NCI-H1105 treated with DMSO at 0.1 percent for 48 hours (cell line): Measurements from ENCODE around the gene GPR132.
"Not testable (repeated sequence)": the region's sequence is repeated elsewhere in the genome, so short reads cannot be mapped to it uniquely, and the experiment has no call there.

Experiments used
- DNase-seq: peaks from one replicate; lab custom pipeline; 2025; lab: John Stamatoyannopoulos, UW

The GPR132 gene

DNA sequence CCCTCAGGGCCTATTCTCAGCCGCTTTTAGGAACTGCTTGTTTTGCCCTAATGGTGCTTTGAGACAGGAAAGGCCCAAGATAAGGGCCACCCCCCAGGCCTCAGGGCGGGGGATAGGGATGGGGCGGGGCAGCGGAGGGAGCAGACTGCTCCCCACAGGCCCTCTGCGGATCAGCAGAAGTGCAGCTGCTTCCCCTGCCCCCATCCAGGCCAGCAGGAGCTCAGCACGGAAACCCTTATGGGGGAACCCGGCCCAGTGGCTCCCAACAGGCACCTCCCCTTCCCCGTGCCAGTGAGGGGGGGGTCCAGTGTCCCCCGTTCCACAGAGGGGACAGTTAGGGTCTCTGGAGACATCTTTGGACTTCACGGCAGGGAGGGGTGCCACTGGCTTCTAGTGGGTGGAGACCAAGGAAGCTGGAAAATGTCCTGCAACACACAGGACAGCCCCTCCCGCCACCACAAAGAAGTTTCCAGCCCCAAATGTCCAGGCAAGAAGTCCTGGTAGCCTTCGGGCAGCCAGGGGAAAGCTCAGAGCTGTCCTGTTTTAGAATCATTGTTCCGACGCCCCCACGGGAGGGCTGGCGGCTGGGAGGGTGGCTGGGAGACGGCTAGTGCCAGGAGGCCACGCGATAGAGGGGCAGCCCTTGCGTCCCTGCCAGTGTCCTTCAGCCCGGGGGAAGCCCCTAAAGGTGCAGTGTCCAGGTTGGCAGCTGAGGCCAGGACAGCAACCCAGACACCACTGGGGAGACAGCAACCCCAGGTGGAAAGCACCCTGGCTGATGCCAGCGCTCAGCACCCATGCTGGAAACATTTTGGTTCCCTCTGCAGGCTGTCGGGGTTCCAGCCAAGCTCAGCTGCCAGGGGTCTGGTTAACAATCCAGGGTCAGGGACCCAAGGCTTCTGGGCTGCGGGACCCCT, 10.4 kb upstream of the GPR132 start:
- DNase-seq = peak; percentile 47

DNA sequence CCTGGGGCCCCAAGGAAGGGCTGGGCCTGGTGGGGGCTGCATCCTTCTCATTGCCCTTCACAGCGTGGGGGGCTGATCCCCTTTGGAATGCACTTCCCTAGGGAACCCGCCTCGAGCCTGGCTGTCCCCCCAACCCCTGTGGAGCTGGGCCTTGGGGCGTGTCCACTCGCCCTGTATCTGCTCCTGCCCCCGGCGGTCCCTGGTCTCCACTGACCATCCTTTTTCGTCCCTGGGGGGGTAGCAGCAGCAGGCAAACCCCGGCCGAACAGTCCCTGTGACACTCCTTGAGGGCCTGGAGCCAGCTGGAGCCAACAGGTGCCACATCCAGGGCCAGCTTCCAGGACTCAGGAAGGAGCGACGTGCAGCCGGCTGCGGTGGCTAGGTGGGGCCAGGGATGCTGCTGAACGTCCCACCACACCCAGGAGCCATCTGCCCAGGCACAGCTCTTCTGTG, 9.4 kb upstream of the GPR132 start:
- peak; percentile 85 for DNase-seq

DNA sequence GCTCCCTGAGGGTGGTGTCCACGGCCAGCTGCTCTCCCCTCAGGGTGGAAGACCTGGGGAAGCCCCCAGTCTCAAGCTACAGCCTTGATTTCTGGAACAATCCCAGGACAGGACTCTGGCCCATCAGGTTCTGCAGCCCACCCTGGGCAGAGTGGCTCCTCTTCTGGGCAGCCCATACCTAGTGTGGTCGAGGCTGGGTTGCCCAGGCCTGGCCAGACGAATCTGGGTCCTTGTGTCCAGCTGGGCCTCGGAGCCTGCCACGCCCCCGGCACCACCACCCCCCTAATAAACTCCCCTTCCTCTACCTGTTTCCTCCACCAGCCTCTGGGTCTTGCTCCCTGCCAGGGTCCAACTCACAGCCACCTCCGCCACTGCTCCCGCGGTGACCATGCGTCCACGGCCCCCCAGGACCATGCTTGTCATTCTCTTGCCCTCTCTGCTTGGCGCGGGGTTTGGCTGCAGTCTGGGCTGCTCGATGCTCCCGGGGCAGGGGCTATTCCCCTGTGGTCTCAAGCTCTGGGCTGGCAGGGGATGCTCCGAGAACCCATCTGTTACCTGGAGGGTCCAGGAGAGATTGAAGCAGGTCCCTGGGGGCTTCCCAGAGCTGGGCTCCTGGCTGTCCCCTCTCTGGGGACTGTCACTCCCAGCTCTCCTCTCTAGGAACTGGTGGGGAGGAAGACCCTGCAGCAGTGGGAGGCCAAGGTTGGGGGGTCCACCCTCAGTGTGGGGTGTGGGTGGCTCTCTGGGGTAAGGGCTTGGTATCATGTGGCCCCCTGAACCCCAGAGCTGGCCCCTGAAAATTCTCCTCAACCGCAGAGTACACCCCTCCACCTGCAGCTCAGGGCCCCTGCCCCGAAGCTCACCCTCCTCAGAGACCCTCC, 8.7 kb upstream of the GPR132 start:
- DNase-seq = no peak

DNA sequence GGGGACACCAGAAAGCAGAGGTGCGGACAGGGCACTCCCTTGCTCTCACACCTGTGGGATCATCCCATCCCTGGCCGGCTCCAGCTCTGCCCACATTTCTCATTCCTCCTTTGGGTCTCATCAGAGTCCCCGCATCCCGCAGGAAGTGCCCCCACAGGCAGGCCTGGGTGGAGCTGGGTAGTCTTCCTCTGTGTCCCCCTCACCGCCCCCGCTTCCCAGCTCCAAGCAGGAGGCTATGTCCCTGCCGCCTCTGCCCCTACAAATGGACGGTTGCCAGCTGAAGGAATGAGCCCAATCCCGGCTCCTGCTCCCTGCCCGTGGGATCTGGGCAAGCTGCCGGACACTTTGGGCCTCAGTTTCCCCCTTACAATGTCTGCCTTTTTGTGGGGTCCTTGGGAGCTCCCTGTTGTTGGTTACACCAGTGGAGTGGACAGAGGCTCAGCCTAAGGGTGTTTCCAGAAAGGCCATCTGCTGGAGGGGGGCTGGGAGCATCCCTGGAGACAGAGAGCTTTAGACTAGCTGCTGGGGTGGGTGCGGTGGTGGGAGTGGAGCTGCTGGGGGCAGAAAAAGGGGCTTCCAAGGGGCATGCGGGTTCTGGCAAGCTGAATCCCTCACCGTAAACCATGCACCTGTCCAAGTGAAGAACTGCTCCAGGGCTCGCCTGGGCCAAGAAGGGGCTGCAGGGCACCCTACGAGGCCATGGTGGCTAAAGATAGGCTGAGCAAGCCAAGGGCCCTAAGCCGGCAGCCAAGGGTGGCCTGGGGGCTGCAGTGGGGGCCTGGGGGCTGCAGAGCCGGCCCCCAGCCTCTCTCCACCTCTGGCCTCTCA, 7.9 kb upstream of the GPR132 start:
- no peak for DNase-seq

DNA sequence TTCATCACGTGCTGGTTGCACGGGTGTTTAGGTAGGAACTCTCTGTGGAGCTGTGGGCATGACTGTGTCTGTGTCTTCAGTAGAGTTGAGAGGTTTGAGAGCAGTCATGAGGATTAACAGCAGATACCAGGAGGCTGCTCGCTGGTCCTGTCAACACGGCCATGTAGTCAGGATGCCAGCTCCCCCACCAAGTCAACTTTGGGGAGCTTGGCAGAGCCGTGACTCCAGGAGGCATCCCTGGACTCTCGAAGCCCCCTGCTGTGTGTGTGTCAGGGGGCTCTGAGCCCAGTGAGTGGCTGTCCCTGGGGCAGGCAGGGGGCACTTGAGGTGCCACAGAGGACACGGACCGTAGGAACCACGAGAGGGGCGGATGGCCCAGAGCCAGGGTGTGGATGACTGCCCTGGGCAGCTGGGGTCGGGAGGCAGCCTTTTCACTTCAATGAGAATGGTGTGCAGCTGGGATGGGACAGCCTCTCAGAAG, 7.2 kb upstream of the GPR132 start:
- no peak for DNase-seq

DNA sequence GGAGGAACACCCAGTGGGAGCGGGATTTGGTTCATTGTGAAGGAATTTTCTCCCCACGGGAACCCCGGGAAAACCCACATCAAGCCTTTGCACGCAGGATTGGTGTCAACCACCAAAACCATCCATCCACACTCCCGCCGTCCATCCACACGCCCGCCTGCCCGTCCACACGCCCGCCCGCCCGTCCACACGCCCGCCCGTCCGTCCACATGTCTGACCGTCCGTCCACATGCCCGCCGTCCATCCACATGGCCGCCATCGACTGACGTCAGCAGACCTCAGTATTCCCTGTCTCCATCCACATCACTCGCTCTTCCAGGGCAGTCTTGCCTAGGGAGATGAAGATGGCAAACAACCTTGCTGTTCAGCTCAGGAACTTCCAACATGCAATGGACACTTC, 6.7 kb upstream of the GPR132 start:
- no peak for DNase-seq

DNA sequence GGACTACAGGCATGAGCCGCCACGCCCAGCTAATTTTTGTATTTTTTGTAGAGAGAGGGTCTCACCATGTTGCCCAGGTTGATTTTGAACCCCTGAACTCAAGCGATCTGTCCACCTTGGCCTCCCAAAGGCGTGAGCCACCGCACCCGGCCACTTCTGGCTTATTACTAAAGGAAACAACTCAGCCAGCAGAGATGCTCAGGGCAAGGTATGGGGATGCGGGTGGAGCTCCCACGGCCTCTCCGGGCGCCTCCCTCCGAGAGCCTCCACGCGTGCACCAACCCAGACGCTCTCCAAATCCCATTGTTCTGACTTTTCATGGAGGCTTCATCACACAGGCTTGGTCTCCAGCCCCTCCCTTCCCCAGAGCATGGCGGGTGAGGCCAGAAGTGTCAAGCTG, 6.1 kb upstream of the GPR132 start:
- no peak for DNase-seq

DNA sequence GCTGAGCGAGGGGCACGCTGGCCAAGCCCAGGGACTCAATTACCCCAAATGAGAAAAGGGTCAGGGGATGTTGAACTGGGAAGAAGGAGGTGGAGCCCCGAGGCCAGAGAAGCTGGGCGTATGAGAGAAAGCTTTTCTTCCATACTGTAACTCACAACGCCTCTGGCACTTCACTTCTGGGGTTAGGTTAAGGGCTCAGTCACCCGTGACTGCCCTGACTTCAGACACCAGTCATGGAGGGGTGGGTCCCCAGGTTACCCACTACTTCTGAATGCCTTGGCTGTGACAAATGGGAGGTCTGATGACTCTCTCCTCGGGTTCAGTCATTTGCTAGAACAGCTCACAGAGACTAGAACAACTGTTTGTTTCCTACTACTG, 5.5 kb upstream of the GPR132 start:
- DNase-seq = no peak

DNA sequence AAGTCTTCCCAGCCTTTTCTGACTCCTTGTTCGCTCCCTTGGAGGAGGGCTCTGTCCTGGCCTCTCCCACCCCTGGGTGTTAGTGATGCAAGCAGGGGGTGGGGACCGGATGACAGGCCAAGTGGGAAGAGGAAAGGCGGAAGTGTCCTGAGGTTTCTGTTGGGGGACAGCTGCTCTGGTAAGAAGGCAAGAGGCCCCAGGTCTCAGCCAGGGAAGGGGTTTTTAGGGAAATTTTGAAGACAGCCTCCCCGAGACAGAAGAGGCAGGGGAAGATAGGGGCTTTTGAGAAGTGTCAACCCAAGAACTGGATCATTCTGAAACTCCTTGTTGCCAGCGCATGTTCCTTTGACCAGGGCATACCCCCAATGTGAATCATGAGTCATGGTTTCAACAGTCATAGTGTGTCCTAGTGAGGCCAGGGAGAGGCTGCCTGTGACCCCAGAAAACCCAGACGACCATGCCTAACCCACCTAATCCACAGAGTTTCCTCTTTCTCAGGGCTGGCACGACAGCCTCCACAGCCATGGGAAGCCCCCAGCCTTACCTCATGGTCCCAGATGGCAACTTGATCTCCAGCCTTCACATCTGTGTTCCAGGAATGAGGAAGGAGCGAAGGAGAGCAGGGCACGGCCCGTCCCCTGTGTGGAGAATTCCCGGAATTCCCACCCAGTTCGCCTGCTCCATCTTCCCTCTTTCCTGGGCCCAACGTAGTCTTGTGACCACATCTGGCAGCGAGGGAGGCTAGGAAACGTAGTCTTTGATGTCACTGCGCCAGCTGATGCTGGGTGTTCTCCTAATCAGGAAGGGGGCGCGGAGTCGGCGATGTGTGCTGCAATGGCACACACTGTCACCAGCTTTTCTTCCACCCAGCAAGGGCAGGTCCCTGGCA, 4.9 kb upstream of the GPR132 start:
- DNase-seq = no peak

DNA sequence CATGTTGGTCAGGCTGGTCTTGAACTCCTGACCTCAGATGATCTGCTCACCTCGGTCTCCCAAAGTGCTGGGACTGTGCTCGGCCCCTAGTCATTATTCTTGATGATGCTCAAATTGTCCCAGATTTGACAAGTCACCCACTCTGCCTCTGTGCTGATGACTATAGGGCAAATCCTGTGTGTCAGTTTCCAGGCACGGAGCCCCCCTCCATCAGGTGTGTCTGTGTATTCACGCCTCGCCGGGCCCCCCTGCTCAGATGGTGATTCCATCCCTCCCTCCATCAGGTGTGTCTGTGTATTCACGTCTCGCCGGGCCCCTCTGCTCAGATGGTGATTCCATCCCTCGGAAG, 4.3 kb upstream of the GPR132 start:
- no peak for DNase-seq

DNA sequence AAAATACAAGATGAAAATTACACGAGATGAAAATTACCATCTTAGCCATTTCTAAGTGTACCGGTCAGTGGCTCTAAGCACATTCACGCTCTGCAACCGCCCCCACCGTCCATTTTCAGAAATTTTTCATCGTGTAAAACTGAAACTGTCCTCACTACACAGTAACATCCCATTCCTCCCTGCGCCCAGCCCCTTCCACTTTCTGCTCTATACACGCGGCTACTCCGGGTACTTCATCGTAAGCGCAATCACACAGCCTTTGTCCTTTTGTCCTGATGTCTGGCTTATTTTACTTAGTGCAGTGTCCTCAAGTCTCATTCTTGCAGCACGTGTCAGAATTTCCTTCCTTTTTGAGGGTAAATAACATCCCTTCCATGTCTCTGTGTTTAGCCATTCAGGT, 3.6 kb upstream of the GPR132 start:
- no peak for DNase-seq

DNA sequence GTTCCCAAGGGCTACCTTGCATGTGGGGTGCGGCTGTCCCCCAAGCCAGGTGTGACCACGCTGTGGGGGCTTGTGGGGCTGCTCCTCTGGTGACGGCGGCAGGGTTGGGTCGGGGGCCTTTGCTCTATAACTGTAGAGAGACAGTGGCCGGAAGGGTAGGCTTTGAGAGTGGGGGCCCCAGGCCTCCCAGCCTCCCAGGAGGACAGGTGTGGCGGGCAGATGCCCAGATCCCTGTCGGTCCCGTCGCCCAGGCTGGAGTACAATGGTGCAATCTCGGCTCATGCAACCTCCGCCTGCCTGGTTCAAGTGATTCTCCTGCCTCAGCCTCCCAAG, 2.7 kb upstream of the GPR132 start:
- DNase-seq = no peak

DNA sequence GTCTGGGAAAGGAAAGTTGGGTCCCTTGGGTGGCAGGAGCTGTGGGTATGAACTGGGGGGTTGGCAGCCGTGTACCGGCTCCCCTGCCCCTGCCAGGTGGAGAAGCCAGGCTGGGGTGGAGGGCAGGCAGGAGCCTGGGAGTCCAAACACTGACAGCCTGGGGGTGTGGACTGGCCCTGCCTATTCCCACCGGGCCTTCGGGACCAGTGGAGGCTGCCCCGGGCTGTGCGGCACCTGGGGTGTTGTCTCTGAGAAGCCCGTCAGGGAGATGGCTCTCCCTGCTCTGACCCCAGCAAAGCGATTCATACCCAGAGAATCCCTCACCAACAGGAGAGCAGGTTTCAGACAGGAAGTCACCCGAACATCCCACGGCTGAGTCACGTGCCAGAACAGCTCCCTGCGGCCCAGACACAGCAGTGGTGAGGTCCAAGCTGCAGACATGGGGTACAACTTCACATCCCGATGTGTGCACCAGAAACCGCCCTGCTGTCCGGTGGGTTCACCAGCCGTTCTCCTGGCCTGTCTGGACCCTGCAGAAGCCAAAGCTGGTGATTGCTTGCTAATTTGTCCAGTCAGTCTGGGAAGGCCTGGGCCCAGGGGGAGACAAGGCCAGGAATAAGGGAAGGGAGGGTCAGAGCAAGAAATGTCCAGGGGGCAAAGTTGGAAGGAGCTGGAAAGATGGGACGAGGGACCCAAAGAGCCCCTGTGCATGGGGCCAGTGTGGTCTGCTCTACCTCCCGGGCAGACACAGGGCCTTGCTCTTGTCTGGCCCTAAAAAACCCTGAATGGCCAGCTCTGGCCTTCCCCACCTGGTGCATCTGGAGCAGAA, 2.1 kb upstream of the GPR132 start:
- DNase-seq = no peak

DNA sequence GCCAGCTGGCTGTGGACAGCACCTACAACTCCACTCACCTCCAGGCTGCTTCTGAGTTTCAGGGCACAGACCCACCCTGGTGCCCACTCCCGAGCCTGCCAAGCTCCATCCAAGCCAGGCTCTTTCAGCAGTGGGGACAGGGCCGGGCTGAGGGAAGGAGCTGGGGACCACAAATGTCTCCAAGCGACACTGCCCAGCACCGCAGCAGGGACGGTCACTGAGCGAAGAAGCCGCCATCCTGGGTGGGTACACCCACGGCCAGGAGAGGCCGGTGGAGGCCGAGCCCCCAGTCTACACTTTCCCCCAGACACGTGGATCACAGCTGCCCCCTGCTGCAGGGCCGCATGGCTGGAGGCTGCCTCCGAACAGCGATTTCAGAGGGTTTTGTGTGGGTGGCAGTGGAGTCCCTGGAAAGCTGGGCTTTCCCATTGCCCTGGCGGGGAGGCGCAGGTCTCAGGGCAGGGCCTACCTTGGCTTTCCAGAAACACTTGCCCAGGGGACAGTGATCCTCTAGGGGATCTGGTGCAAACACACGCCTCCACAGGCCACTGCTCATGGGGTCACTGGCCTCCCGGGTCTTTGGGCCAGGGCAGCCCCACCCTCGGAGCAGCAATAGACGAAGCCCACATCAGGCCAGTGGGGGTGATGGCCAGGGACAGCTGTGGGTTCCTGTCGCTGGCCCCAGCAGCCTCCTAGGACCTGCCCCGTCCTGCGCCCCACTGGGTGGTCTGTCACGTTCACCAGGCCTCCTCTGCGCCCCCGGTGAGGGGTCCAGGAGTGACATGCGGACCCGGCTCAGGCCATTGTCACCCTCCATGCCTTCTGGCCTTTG, 1.2 kb upstream of the GPR132 start:
- no peak for DNase-seq

DNA sequence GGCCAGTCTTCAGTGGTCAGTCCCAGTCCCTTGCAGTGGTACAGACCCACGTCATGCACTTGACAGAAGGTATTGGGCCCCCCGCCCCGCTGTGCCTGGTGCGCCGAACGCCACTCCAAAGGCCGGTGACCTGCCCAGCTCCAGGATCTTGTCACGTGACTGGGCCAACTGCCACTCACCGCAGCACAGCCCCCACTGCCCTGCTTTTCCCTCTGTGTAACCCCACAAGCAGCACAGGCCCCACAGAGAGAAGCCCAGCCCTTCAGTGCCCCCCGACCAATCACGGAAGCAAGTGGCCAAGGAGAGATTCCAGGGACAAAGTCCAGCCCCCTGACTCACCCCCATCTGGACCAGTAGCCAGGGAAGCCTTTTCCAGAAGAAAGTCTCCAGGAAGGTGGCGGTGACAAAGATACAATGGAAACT, 498 bp downstream of the GPR132 start:
- DNase-seq = no peak

DNA sequence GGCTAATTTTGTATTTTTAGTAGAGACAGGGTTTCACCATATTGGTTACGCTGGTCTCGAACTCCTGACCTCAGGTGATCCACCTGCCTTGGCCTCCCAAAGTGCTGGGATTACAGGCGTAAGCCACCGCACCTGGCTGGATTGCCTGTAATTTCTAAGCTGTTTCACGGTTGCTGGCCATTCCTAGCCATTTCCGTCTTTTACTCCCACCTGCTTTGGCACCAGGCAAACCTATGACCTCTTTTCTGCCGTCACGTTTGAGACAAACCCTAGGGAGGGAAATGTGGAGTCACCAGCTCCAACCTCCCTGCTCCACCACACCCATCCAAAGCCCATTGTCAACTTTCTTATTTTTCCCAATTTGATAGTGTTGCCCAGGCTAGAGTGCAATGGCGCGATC, 1.2 kb downstream of the GPR132 start:
- no peak for DNase-seq

DNA sequence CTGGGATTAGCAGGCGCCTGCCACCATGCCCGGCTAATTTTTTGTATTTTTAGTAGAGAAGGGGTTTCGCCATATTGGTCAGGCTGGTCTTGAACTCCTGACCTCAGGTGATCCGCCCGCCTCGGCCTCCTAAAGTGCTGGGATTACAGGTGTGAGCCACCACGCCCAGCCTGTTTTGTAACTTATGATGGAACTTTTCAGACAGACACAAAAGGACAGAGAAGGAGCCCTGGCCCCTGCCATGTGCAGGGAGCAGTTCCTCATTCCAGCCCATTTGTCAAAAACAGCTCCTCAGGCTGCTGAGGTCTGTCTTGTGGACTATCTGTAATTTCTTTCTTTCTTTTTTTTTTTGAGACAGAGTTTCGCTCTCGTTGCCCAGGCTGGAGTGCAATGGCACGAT, 1.7 kb downstream of the GPR132 start:
- DNase-seq = not testable (repeated sequence)

DNA sequence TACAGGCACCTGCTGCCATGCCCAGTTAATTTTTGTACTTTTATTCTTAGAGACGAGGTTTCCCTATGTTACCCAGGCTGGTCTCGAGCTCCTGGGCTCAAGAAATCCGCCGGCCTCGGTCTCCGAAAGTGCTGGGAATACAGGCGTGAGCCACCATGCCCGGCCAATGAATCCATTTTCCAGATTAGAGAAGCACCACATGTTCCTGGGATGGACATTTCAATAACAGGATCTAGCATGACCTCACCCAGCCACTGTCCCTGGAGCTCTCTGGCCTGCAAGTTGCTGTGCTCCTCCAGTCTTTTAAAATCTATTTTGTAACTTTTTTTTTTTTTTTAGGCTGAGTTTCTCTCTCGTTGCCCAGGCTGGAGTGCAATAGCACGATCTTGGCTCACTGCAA, 2.2 kb downstream of the GPR132 start:
- DNase-seq = no peak

DNA sequence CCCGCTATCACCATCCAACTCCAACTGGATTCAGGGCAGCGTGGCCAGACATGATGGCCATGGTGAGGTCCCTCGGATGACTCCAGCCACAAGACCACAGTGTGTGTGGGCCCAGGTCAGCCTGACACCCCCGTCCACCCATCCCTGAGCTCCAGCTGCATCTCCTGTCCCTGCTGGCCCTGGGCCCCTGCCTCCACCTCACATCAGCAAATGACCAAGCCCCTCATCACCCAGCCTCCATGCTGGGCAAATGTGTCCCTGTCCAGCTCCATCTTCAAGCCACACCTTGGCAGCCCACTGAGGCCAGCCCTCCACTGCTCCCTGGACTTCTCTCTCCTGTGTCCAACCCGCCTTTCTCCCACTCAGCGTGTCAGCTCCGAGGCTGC, 3.2 kb downstream of the GPR132 start:
- DNase-seq = no peak
